ENCODE data around the gene ALAS1. TPM values are rescaled to one million over a fixed set of nuclear protein-coding genes. Genes with fewer than 3 reads are reported as not detected.

ALAS1 gene
- total and polyA plus RNA-seq, 2 of the 13 experiments (the other 11 are each of a cell fraction or from before 2014, with no cell fraction given) = 36.0 to 43.2 TPM

- no peak for TF ChIP-seq NR2F1 (CRISPR knock-in tag; IDR thresholded peaks at IDR 0.05)
- no peak for TF ChIP-seq KLF9 (CRISPR knock-in tag; IDR thresholded peaks at IDR 0.05; ENCODE audit: low read depth)
- no peak for TF ChIP-seq ESRRA (CRISPR knock-in tag; IDR thresholded peaks at IDR 0.05; ENCODE audit: low read depth)
- TF ChIP-seq ZNF331 (CRISPR knock-in tag; IDR thresholded peaks at IDR 0.05) = no peak
- no peak for TF ChIP-seq ZNF513 (CRISPR knock-in tag; conservative IDR thresholded peaks at IDR 0.05)
- no peak for TF ChIP-seq ZNF136 (CRISPR knock-in tag; IDR thresholded peaks at IDR 0.05; ENCODE audit: low read depth)
- no peak for TF ChIP-seq MTF2 (CRISPR knock-in tag; IDR thresholded peaks at IDR 0.05; ENCODE audit: borderline replicate concordance)
- TF ChIP-seq ZNF235 (CRISPR knock-in tag; IDR thresholded peaks at IDR 0.05; ENCODE audit: borderline replicate concordance) = no peak
- no peak for TF ChIP-seq KLF6 (CRISPR knock-in tag; IDR thresholded peaks at IDR 0.05)
- TF ChIP-seq ZNF619 (CRISPR knock-in tag; IDR thresholded peaks at IDR 0.05) = no peak
- no peak for TF ChIP-seq PLSCR1 (CRISPR knock-in tag; IDR thresholded peaks at IDR 0.05; ENCODE audit: borderline replicate concordance)
- TF ChIP-seq, protein P1, sequence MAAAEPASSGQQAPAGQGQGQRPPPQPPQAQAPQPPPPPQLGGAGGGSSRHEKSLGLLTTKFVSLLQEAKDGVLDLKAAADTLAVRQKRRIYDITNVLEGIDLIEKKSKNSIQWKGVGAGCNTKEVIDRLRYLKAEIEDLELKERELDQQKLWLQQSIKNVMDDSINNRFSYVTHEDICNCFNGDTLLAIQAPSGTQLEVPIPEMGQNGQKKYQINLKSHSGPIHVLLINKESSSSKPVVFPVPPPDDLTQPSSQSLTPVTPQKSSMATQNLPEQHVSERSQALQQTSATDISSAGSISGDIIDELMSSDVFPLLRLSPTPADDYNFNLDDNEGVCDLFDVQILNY (CRISPR knock-in tag; conservative IDR thresholded peaks at IDR 0.05) = no peak
- TF ChIP-seq ZNF577 (CRISPR knock-in tag; IDR thresholded peaks at IDR 0.05; ENCODE audit: borderline replicate concordance, low read depth) = no peak
- TF ChIP-seq ETV5 (CRISPR knock-in tag; IDR thresholded peaks at IDR 0.05; ENCODE audit: borderline replicate concordance) = no peak
- TF ChIP-seq HNRNPL (IDR thresholded peaks at IDR 0.05; ENCODE audit: low read depth, low read length) = no peak
- no peak for TF ChIP-seq SNAI1 (CRISPR knock-in tag; IDR thresholded peaks at IDR 0.05; ENCODE audit: borderline replicate concordance)
- TF ChIP-seq ZKSCAN8 (CRISPR knock-in tag; IDR thresholded peaks at IDR 0.05; ENCODE audit: borderline replicate concordance) = no peak
- TF ChIP-seq SIN3A (IDR thresholded peaks at IDR 0.05; ENCODE audit: borderline replicate concordance, low read depth, low read length) = no peak
- TF ChIP-seq ARNT2 (CRISPR knock-in tag; IDR thresholded peaks at IDR 0.05; ENCODE audit: low read depth) = 0 out of 2 replicates have a peak, but pooled peaks have one; percentile 25
- no peak for TF ChIP-seq ZNF776 (CRISPR knock-in tag; IDR thresholded peaks at IDR 0.05)
- no peak for TF ChIP-seq ATAD3A (CRISPR knock-in tag; IDR thresholded peaks at IDR 0.05)
- TF ChIP-seq MBD4 (IDR thresholded peaks at IDR 0.05; ENCODE audit: borderline replicate concordance, low read length) = no peak
- TF ChIP-seq, protein P2, sequence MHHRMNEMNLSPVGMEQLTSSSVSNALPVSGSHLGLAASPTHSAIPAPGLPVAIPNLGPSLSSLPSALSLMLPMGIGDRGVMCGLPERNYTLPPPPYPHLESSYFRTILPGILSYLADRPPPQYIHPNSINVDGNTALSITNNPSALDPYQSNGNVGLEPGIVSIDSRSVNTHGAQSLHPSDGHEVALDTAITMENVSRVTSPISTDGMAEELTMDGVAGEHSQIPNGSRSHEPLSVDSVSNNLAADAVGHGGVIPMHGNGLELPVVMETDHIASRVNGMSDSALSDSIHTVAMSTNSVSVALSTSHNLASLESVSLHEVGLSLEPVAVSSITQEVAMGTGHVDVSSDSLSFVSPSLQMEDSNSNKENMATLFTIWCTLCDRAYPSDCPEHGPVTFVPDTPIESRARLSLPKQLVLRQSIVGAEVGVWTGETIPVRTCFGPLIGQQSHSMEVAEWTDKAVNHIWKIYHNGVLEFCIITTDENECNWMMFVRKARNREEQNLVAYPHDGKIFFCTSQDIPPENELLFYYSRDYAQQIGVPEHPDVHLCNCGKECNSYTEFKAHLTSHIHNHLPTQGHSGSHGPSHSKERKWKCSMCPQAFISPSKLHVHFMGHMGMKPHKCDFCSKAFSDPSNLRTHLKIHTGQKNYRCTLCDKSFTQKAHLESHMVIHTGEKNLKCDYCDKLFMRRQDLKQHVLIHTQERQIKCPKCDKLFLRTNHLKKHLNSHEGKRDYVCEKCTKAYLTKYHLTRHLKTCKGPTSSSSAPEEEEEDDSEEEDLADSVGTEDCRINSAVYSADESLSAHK (CRISPR knock-in tag; IDR thresholded peaks at IDR 0.05; ENCODE audit: borderline replicate concordance) = no peak
- no peak for TF ChIP-seq ZKSCAN5 (CRISPR knock-in tag; IDR thresholded peaks at IDR 0.05)
- TF ChIP-seq RNF2 (conservative IDR thresholded peaks at IDR 0.05; ENCODE audit: low read depth) = no peak
- TF ChIP-seq YEATS4 (CRISPR knock-in tag; IDR thresholded peaks at IDR 0.05; ENCODE audit: borderline replicate concordance) = no peak
These were observed 42.3 kb downstream of the ALAS1 start (continued) for GRCh38 chr3:52240059-52240885.

All from HepG2 (cell line).